Stomach (tissue), 9 donors: ENCODE data around the gene CMTM6. TPM values are rescaled to one million over a fixed set of nuclear protein-coding genes. Genes with fewer than 3 reads are reported as not detected.

Source experiments
- DNase-seq, 2 donors: peaks; one replicate each; pipeline versions ENCODE4 v3.0.0 to v3.0.0-alpha.2; 2013 to 2019
- H3K27ac ChIP-seq, 5 donors: fragments of 200-600 bp in 4 of 5; sonication (generic) in 4 of 5; one replicate each; pipeline ENCODE4 v1.5.1; 2013 to 2019; ENCODE audit warnings: mild to moderate bottlenecking in 1 of 5, moderate library complexity in 1 of 5
- H3K27me3 ChIP-seq, 3 donors: fragments of 200-600 bp; sonication (generic); one replicate each; pipeline ENCODE4 v1.5.1; 2017 to 2019; ENCODE audit warnings: mixed run types in 1 of 3
- H3K36me3 ChIP-seq, 4 donors: fragments of 200-600 bp; sonication (generic); 1 replicate in 3 of 4; 2 replicates in 1 of 4; pipeline ENCODE4 v1.5.1; 2016 to 2019
- H3K4me1 ChIP-seq, 4 donors: fragments of 200-600 bp; sonication (generic); one replicate each; pipeline ENCODE4 v1.5.1; 2016 to 2019
- H3K4me3 ChIP-seq, 4 donors: fragments of 200-600 bp; sonication (generic) in 3 of 4; one replicate each; pipeline ENCODE4 v1.5.1; 2016 to 2019; ENCODE audit warnings: mild to moderate bottlenecking in 1 of 4
- H3K9me3 ChIP-seq, 4 donors: fragments of 200-600 bp; sonication (generic); one replicate each; pipeline ENCODE4 v1.5.1; 2016 to 2019
- EP300 ChIP-seq: sonication (generic); formaldehyde crosslinking; IDR thresholded peaks from one replicate; pipeline ENCODE4 v1.6.1; 2017; ENCODE audit warnings: antibody characterized with exemption
- POLR2A ChIP-seq, 4 donors: fragments of 450-650 bp; IDR thresholded peaks; one replicate each; pipeline ENCODE4 v1.6.1; 2016; ENCODE audit warnings: antibody characterized with exemption in 4 of 4, control low read depth in 2 of 4, mild to moderate bottlenecking in 1 of 4, moderate library complexity in 1 of 4
- POLR2AphosphoS5 ChIP-seq, 3 donors: sonication (generic); formaldehyde crosslinking; IDR thresholded peaks; one replicate each; pipeline ENCODE4 v1.6.1; 2016; ENCODE audit warnings: antibody characterized with exemption in 3 of 3
- WGBS, 5 donors: extraction: QIAGEN DNeasy Blood & Tissue Kit in 3 of 5; methylation state at CpG; one replicate each; pipeline versions ENCODE4 v1.1.5 to v1.1.7; 2013 to 2018; 5-methylcytosine and 5-hydroxymethylcytosine counted together
- intact Hi-C: fragments of 100-400 bp; cut with DNase I; formaldehyde crosslinking; loops from one replicate; pipeline ENCODE4 v1.15.1; 2023; ENCODE audit warnings: low total_unique reads
- polyA plus RNA-seq, 3 donors: library from polyadenylated mRNA; stranded (reverse); fragments of 200-250 nt; gene quantifications; one replicate each; pipeline ENCODE4 v1.2.3, GENCODE V29; 2013
- total RNA-seq, 5 donors: library from RNA; depleted of rRNA; stranded (reverse); fragments of >200 nt; gene quantifications; one replicate each; pipeline versions ENCODE4 v1.1.0 to v1.2.3, GENCODE V29; 2014 to 2016
- TF ChIP-seq, protein P1 (sequence below), 7 experiments: fragments of 450-650 bp in 4 of 7; fragments of 200-600 bp in 3 of 7; sonication (generic) in 3 of 7; IDR thresholded peaks; one replicate each; pipeline ENCODE4 v1.5.1; 2016 to 2019; ENCODE audit warnings: antibody characterized with exemption in 7 of 7, control low read depth in 2 of 7, mild to moderate bottlenecking in 1 of 7
- donor health status: healthy with polysubstance abuse.
- donor health status: Bipolar disorder and iron deficiency.
- donor health status: healthy.

CMTM6 gene
- total and polyA plus RNA-seq, 8 donors, result 5.8 to 133 (median 15.2) TPM

DNA sequence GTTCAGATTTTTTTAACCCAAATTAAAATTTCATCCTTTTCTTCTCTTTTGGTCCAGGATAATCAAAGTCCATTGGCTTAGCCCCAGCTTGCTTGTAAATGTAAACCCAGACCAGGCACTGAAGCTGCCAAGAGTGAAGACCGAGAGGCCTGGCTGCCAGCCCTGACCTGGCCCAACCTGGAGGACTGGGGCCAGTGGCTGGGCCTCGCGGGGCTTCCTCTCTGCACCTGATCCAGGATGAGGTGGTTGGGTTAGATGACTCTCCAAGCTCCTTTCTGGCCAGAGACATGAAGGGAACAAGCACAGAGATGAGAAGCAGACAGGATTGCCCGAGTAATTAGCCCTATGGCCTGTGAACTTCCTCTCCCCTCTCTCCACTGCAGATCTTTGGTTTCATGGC, 50.6 kb downstream of the CMTM6 start:
- DNase-seq, result peak in 1 of 2 donors; percentile 22
- Histone ChIP-seq H3K4me3 (no peak overlapping the region), H3K4me1 (peaks cover 0 to 18% (median 8%) of the 10 kb centered on the region in 4 donors), H3K9me3 (no peaks in the 10 kb centered on the region), H3K27ac (no peak overlapping the region), H3K36me3 (peaks cover 0 to 64% (median 18%) of the 10 kb centered on the region in 4 donors), H3K27me3 (no peaks in the 10 kb centered on the region)
- intact Hi-C loops, result no loop called here
- TF ChIP-seq, protein P1, sequence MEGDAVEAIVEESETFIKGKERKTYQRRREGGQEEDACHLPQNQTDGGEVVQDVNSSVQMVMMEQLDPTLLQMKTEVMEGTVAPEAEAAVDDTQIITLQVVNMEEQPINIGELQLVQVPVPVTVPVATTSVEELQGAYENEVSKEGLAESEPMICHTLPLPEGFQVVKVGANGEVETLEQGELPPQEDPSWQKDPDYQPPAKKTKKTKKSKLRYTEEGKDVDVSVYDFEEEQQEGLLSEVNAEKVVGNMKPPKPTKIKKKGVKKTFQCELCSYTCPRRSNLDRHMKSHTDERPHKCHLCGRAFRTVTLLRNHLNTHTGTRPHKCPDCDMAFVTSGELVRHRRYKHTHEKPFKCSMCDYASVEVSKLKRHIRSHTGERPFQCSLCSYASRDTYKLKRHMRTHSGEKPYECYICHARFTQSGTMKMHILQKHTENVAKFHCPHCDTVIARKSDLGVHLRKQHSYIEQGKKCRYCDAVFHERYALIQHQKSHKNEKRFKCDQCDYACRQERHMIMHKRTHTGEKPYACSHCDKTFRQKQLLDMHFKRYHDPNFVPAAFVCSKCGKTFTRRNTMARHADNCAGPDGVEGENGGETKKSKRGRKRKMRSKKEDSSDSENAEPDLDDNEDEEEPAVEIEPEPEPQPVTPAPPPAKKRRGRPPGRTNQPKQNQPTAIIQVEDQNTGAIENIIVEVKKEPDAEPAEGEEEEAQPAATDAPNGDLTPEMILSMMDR (IDR thresholded peaks at IDR 0.05), result no peak
- no peak for TF ChIP-seq EP300
- TF ChIP-seq POLR2AphosphoS5 (IDR thresholded peaks at IDR 0.05), result no peak
- TF ChIP-seq POLR2A (IDR thresholded peaks at IDR 0.05), result no peak
- 58 to 70% (median 65%) methylated on average over 4 of the region's 4 CpGs for WGBS, 5 donors

DNA sequence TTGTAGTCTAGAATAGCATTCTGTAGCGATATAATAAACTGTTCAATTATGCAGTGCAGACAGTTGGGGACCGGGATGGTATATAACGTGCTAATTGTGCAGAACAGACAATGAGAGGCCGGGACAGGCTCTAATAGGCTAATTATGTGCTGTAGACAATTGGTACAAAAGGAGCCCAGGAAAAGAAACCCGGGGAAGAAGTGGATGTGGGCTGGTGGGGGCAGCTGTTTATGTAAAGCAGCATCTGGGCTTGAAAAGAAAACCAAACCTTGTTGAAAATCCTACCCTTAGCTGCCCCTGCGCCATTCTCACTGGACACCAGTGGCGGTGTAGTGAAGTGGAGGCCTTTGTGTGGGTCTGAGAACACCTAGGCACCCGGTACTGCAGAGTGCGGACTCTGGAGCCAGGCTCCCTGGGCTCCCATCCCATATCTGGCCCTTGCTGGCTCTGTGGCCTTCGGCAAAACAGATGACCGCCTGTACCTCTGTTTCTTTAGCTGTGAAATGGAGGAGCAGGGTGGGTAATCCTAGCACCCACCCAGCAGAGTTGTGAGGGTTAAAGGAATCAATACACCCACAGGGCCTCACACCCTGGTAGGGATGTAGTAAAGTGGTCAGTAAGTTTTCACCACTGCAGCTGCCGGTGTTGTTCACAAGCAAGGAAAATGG, 51.5 kb downstream of the CMTM6 start:
- peaks cover 0 to 17% (median 8%) of the 10 kb centered on the region in 4 donors for H3K4me1 ChIP-seq
- TF ChIP-seq, protein P1 (IDR thresholded peaks at IDR 0.05), result no peak
- no peak for TF ChIP-seq POLR2A (IDR thresholded peaks at IDR 0.05)
- no peak for TF ChIP-seq POLR2AphosphoS5 (IDR thresholded peaks at IDR 0.05)
- no peak for TF ChIP-seq EP300
- no peaks in the 10 kb centered on the region for H3K9me3 ChIP-seq
- H3K27me3 ChIP-seq, result no peaks in the 10 kb centered on the region
- DNase-seq, result peak in 1 of 2 donors; percentile 21
- intact Hi-C loops, result no loop called here
- no peak overlapping the region for H3K27ac ChIP-seq
- peaks cover 0 to 58% (median 18%) of the 10 kb centered on the region in 4 donors for H3K36me3 ChIP-seq
- H3K4me3 ChIP-seq, result no peak overlapping the region
- 95 to 98% (median 97%) methylated on average over 12 of the region's 12 CpGs for WGBS, 5 donors

DNA sequence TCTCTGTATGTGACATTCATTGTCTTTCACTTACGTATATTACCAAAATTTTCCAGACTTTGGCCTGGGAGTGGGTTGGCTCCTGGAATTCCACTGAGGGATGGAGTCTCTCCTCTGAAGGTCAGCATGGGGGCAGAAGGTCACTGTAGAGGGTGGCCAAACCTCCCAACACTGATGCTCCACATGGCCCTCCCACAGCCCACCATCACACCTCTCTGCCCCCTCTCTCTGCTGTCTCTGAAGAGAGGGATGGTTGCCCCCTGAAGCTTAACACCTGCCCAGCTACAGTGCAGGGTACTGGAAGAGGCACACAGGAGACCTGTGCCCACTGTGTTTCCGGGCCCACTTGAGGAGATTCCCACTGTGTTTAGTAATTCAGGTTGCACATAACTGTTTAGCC, 52.2 kb downstream of the CMTM6 start:
- DNase-seq, result no peak
- Histone ChIP-seq H3K4me1 (peaks cover 0 to 11% (median 5%) of the 10 kb centered on the region in 4 donors), H3K4me3 (no peak overlapping the region), H3K27ac (no peak overlapping the region), H3K9me3 (no peaks in the 10 kb centered on the region), H3K27me3 (no peaks in the 10 kb centered on the region), H3K36me3 (peaks cover 0 to 51% (median 18%) of the 10 kb centered on the region in 4 donors)
- intact Hi-C loops, result no loop called here
- WGBS, 5 donors, result 94 to 100% (median 97%) methylated on average over 2 of the region's 2 CpGs
- TF ChIP-seq, protein P1 (IDR thresholded peaks at IDR 0.05), result no peak

DNA sequence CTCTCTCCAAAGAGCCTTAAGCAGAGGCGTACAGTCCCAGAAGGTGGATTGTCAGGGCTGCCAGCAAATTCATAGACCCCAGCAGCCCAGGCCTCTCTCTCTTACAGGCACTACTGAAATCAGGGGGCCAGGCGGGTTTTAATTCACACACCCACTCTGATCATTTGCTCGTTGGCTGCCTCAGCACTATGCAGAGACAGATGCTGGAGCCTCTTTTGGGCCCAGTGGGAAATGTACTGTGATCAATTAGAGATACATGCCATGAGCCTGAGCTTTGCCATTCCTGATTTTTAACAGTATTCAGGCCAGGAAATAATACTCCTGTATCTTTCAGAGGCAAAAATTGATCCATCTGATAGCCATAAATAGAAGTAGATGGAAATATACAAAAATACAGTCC, 53.0 kb downstream of the CMTM6 start:
- peaks cover 0 to 4% (median 2%) of the 10 kb centered on the region in 4 donors for H3K4me1 ChIP-seq
- no peaks in the 10 kb centered on the region for H3K27me3 ChIP-seq
- no peak overlapping the region for H3K27ac ChIP-seq
- intact Hi-C loops, result no loop called here
- 90 to 100% (median 97%) methylated on average over 3 of the region's 3 CpGs for WGBS, 5 donors
- DNase-seq, result peak in 1 of 2 donors; percentile 2
- H3K9me3 ChIP-seq, result no peaks in the 10 kb centered on the region
- peaks cover 0 to 43% (median 15%) of the 10 kb centered on the region in 4 donors for H3K36me3 ChIP-seq
- TF ChIP-seq EP300 (no peak), POLR2A (IDR thresholded peaks at IDR 0.05) (no peak), POLR2AphosphoS5 (IDR thresholded peaks at IDR 0.05) (no peak)
- TF ChIP-seq, protein P1 (IDR thresholded peaks at IDR 0.05), result no peak
- no peak overlapping the region for H3K4me3 ChIP-seq
